Gastroesophageal sphincter (tissue), 4 donors: ENCODE results near the gene RMND5A. TPM values are rescaled to one million over a fixed set of nuclear protein-coding genes. Genes with fewer than 3 reads are reported as not detected.
A peak's percentile ranks its signal among the peaks of the same experiment; 100 is the strongest.

Source experiments
- ATAC-seq: fragments of 150-250 bp; one replicate; pipeline ENCODE4 v1.9.1; 2016; ENCODE audit warnings: mild to moderate bottlenecking, moderate library complexity
- H3K27ac ChIP-seq, 4 donors: fragments of 200-600 bp; sonication (generic) in 3 of 4; 1 replicate in 3 of 4; 2 replicates in 1 of 4; pipeline ENCODE4 v1.5.1; 2016 to 2019
- H3K27me3 ChIP-seq: fragments of 200-600 bp; sonication (generic); one replicate; pipeline ENCODE4 v1.5.1; 2019
- H3K36me3 ChIP-seq, 2 donors: fragments of 200-600 bp; sonication (generic); one replicate each; pipeline ENCODE4 v1.5.1; 2019; ENCODE audit warnings: control low read depth in 1 of 2
- H3K4me1 ChIP-seq, 3 donors: fragments of 200-600 bp; sonication (generic); 1 replicate in 2 of 3; 2 replicates in 1 of 3; pipeline ENCODE4 v1.5.1; 2016 to 2019; ENCODE audit warnings: control low read depth in 2 of 3
- H3K4me3 ChIP-seq, 2 donors: fragments of 200-600 bp; sonication (generic); one replicate each; pipeline ENCODE4 v1.5.1; 2019; ENCODE audit warnings: mild to moderate bottlenecking in 1 of 2, moderate library complexity in 1 of 2
- H3K9me3 ChIP-seq, 3 donors: fragments of 200-600 bp; sonication (generic); one replicate each; pipeline ENCODE4 v1.5.1; 2017 to 2019; ENCODE audit warnings: control low read depth in 2 of 3
- EP300 ChIP-seq: sonication (generic); formaldehyde crosslinking; IDR thresholded peaks from one replicate; pipeline ENCODE4 v1.6.1; 2017; ENCODE audit warnings: antibody characterized with exemption, mild to moderate bottlenecking
- POLR2A ChIP-seq, 2 donors: fragments of 450-650 bp; IDR thresholded peaks; one replicate each; pipeline ENCODE4 v1.6.1; 2017; ENCODE audit warnings: antibody characterized with exemption in 2 of 2, mild to moderate bottlenecking in 2 of 2, moderate library complexity in 1 of 2
- POLR2AphosphoS5 ChIP-seq: sonication (generic); formaldehyde crosslinking; IDR thresholded peaks from one replicate; pipeline ENCODE4 v1.6.1; 2017; ENCODE audit warnings: antibody characterized with exemption
- WGBS, 2 donors: methylation state at CpG; one replicate each; pipeline ENCODE4 v1.1.5; 2018; ENCODE audit warnings: low coverage in 1 of 2; 5-methylcytosine and 5-hydroxymethylcytosine counted together
- total RNA-seq, 4 donors: library from RNA; depleted of rRNA; stranded (reverse); fragments of >200 nt; gene quantifications; one replicate each; pipeline ENCODE4 v1.1.0, GENCODE V29; 2016
- TF ChIP-seq, protein P1 (sequence below), 4 experiments: fragments of 200-600 bp in 2 of 4; fragments of 450-650 bp in 2 of 4; sonication (generic) in 1 of 4; IDR thresholded peaks; one replicate each; pipeline ENCODE4 v1.5.1; 2017 to 2019; ENCODE audit warnings: antibody characterized with exemption in 4 of 4, mild to moderate bottlenecking in 2 of 4, moderate library complexity in 2 of 4

RMND5A gene
- total RNA-seq, 4 donors from 2014 or later, result 44.8 to 75.6 (median 61.1) TPM

DNA sequence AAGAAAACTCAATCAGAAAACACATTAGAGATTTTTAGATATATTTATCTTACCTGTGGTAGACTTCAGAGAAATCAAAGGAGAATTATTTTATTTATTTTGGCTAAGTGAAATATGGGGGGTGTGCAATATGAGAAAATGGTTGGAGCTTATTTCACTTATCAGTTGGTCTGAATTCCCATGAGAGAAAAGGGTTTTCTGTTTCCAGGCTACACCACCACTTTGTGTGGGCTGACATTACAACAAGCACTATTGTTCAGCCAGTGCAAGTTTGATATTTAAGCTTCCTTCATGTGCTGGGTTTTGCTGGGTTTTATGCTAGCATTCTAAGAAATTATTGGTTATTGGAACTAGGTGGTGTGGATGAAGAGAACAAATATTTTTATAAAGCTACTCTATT lies 33.5 kb downstream of the RMND5A start:
- TF ChIP-seq POLR2A (IDR thresholded peaks at IDR 0.05), result no peak
- no peak for TF ChIP-seq POLR2AphosphoS5
- TF ChIP-seq, protein P1, sequence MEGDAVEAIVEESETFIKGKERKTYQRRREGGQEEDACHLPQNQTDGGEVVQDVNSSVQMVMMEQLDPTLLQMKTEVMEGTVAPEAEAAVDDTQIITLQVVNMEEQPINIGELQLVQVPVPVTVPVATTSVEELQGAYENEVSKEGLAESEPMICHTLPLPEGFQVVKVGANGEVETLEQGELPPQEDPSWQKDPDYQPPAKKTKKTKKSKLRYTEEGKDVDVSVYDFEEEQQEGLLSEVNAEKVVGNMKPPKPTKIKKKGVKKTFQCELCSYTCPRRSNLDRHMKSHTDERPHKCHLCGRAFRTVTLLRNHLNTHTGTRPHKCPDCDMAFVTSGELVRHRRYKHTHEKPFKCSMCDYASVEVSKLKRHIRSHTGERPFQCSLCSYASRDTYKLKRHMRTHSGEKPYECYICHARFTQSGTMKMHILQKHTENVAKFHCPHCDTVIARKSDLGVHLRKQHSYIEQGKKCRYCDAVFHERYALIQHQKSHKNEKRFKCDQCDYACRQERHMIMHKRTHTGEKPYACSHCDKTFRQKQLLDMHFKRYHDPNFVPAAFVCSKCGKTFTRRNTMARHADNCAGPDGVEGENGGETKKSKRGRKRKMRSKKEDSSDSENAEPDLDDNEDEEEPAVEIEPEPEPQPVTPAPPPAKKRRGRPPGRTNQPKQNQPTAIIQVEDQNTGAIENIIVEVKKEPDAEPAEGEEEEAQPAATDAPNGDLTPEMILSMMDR (IDR thresholded peaks at IDR 0.05), result no peak
- TF ChIP-seq EP300, result no peak
- no peak overlapping the region for H3K27ac ChIP-seq
- H3K27me3 ChIP-seq, result no peaks in the 10 kb centered on the region
- H3K4me3 ChIP-seq, result no peak overlapping the region
- peaks cover 0 to 11% (median 0%) of the 10 kb centered on the region in 3 donors for H3K9me3 ChIP-seq
- peaks cover 0 to 6% (median 3%) of the 10 kb centered on the region in 3 donors for H3K4me1 ChIP-seq
- ATAC-seq, result no peak
- H3K36me3 ChIP-seq, result peaks cover 0 to 37% of the 10 kb centered on the region in 2 donors

DNA sequence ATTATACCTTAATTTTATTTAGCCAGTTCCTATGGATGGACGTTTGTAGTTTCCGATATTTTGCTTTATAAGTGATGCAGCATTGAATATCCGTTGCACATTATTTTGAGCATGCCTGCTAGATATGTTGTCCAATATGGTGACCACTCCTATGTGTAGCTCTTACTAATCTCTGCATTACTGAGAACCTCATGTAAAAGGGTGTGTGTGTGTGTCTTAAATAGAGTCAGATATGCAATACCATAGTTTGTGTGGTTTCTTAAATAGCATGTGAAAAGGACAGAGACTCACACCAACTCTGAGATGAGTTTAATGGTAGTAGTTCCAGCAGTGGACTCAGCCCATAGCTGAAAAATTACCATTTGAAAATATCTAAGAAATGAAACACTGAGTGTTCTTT lies 38.3 kb downstream of the RMND5A start:
- Histone ChIP-seq H3K9me3 (no peaks in the 10 kb centered on the region), H3K27ac (no peak overlapping the region), H3K36me3 (peaks cover 0 to 28% of the 10 kb centered on the region in 2 donors), H3K27me3 (no peaks in the 10 kb centered on the region), H3K4me3 (no peak overlapping the region), H3K4me1 (peaks cover 0 to 32% (median 6%) of the 10 kb centered on the region in 3 donors)
- no peak for ATAC-seq
- TF ChIP-seq POLR2A (IDR thresholded peaks at IDR 0.05) (no peak), EP300 (no peak), POLR2AphosphoS5 (no peak)
- TF ChIP-seq, protein P1 (IDR thresholded peaks at IDR 0.05), result no peak
- WGBS, 2 donors, result 84 to 92% methylated on average over 3 of the region's 3 CpGs

DNA sequence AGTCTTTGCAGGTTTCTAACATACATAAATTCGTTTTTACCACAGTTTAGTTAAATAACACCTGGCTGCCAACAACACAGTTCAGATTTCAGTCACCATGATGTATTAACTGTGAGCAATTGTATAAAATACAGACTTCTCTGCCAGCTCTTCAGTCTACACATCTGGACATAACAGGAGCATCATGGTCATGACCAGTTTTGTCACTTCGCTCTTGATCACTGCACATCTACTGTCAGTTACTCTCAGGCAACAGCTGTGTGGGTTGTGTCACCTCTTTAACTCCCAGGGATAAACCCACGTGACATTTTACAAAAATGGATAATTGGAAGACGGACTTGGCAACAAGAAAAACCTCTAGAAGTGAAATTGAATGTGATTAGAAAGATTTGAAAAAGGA lies 40.3 kb downstream of the RMND5A start:
- no peak for TF ChIP-seq EP300
- TF ChIP-seq, protein P1 (IDR thresholded peaks at IDR 0.05), result no peak
- no peak for TF ChIP-seq POLR2A (IDR thresholded peaks at IDR 0.05)
- no peak for TF ChIP-seq POLR2AphosphoS5
- ATAC-seq, result no peak
- Histone ChIP-seq H3K4me3 (no peak overlapping the region), H3K27me3 (no peaks in the 10 kb centered on the region), H3K9me3 (no peaks in the 10 kb centered on the region), H3K27ac (no peak overlapping the region), H3K36me3 (peaks cover 0 to 11% of the 10 kb centered on the region in 2 donors), H3K4me1 (peaks cover 0 to 51% (median 9%) of the 10 kb centered on the region in 3 donors)
- 68 to 69% methylated on average over 4 of the region's 4 CpGs for WGBS, 2 donors

DNA sequence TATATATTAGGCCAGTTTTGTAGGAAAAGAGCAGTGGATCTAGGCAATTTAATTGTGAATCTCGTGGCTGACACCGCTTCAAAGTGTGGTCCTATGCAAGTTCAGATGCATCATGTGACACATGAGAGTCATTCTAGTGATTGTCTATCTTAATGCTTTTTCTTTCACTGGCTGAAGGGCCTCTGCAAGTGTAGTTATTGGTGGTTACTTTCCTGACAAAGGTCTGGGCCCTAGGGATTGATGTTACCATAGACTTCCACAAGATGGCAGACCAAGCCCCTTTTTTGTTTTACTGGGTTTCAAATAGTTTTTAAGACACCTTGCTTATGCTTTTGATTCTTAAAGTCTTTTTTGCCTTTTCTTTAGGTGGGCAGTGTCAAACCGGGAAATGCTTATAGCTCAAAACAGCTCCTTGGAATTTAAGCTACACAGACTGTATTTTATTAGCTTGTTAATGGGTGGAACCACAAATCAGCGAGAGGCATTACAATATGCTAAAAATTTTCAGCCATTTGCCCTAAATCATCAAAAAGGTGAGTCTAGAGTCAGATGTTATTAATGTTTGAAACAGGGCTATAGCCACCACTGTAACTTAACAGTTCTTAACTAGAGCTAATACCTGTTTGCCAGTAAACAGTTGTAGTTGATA lies 44.7 kb downstream of the RMND5A start:
- no peak overlapping the region for H3K4me3 ChIP-seq
- no peaks in the 10 kb centered on the region for H3K27me3 ChIP-seq
- H3K27ac ChIP-seq, result no peak overlapping the region
- H3K9me3 ChIP-seq, result no peaks in the 10 kb centered on the region
- ATAC-seq, result no peak
- 56 to 68% methylated on average over 4 of the region's 4 CpGs for WGBS, 2 donors
- peaks cover 0 to 46% of the 10 kb centered on the region in 2 donors for H3K36me3 ChIP-seq
- TF ChIP-seq, protein P1 (IDR thresholded peaks at IDR 0.05), result peak; percentile 44 to 73 (median 58)
- no peak for TF ChIP-seq POLR2AphosphoS5
- peaks cover 0 to 54% (median 7%) of the 10 kb centered on the region in 3 donors for H3K4me1 ChIP-seq

DNA sequence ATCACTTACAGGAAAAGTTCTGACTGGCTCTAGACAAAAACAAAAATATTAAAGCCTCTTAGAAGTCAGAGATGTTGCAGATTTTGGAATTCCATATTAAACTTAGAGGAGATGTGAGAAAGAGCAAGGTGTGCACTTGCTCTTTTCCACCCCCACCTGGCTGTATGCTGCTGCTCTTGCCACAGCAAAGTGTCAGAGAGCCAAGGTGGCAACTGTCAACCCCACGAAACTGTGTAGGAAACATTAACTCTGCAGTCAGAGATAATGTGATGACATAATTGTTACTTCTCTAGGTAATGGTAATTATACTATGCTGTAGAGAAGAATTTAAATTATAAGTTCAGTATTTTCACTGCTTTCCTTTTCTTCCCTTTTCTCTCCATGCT lies 45.2 kb downstream of the RMND5A start:
- Histone ChIP-seq H3K9me3 (no peaks in the 10 kb centered on the region), H3K27me3 (no peaks in the 10 kb centered on the region), H3K27ac (no peak overlapping the region), H3K4me3 (no peak overlapping the region), H3K4me1 (peaks cover 0 to 49% (median 7%) of the 10 kb centered on the region in 3 donors), H3K36me3 (peaks cover 0 to 48% of the 10 kb centered on the region in 2 donors)
- TF ChIP-seq EP300, result no peak
- TF ChIP-seq POLR2A (IDR thresholded peaks at IDR 0.05), result no peak
- TF ChIP-seq, protein P1 (IDR thresholded peaks at IDR 0.05), result no peak
- TF ChIP-seq POLR2AphosphoS5, result no peak
- ATAC-seq, result no peak
- 50 to 77% methylated on average over 1 of the region's 1 CpG for WGBS, 2 donors
